NCI-H82 (cell line): ENCODE results near the gene HELZ.

Experiments used
- DNase-seq: peaks from one replicate; lab custom pipeline; 2025; lab: John Stamatoyannopoulos, UW

The HELZ gene

GRCh38 chr17:67027031-67027628 is 217.9 kb downstream of the HELZ start:
- DNase-seq, result no peak

GRCh38 chr17:67026341-67026740 is 218.7 kb downstream of the HELZ start:
- no peak for DNase-seq

- no peak for DNase-seq
Measured at GRCh38 chr17:67025216-67025792, 219.7 kb downstream of the HELZ start.

GRCh38 chr17:67024736-67025135 is 220.3 kb downstream of the HELZ start:
- DNase-seq, result no peak

GRCh38 chr17:67022451-67022810 is 222.6 kb downstream of the HELZ start:
- no peak for DNase-seq

GRCh38 chr17:67021743-67022450 is 223.1 kb downstream of the HELZ start:
- no peak for DNase-seq

- no peak for DNase-seq
Measured at GRCh38 chr17:67021196-67021595, 223.8 kb downstream of the HELZ start.
